Stimulated activated effector memory CD8-positive, alpha-beta T cell treated with anti-CD3 and anti-CD28 coated beads, Interleukin-12 subunit alpha, Interleukin-12 subunit beta, amount 100 ng/mL, for 72 hours (primary cell): Measurements from ENCODE around the gene TRPV6.
A peak's percentile ranks its signal among the peaks of the same experiment; 100 is the strongest.

Source experiments
- ATAC-seq: fragments of 150-1000 bp; cut with Tn5 transposase; 2 replicates; pipeline ENCODE4 v1.10.0; 2021
- DNase-seq, 2 donors: peaks; one replicate each; pipeline ENCODE4 v3.0.0; 2021 to 2022; ENCODE audit warnings: low spot score in 2 of 2
- H3K27ac Mint-ChIP-seq: one replicate; pipeline ENCODE4 v1.8.0; 2022; ENCODE audit warnings: mild to moderate bottlenecking, mixed read lengths
- H3K36me3 Mint-ChIP-seq: one replicate; pipeline ENCODE4 v1.8.0; 2022; ENCODE audit warnings: mild to moderate bottlenecking, mixed read lengths
- H3K4me1 Mint-ChIP-seq: one replicate; pipeline ENCODE4 v1.8.0; 2022; ENCODE audit warnings: mixed read lengths
- H3K4me3 Mint-ChIP-seq: one replicate; pipeline ENCODE4 v1.8.0; 2022; ENCODE audit warnings: mild to moderate bottlenecking, mixed read lengths
- H3K9me3 Mint-ChIP-seq: one replicate; pipeline ENCODE4 v1.8.0; 2022; ENCODE audit warnings: mixed read lengths

Gene TRPV6

DNA sequence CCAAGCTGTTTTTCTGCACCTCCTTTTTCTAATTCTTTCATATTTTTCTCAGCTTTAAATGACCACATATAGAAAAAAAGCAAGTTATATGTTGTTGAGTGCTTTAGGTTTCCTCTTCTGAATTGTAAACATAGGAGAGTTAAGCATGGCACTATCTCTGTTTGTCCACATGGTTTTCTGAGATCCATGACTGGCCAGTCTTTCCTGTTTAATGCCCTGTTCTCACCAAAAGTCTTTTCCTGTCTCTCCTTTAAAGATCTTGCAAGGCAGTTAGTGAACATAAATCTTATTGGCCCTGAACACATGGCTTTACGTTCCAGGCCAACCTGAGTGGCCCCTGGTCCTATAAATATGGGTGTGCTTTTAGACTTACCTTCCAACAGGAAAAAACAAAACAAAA is 28.6 kb upstream of the TRPV6 start:
- Mint-ChIP-seq H3K27ac (no peak overlapping the region), H3K9me3 (no peaks in the 10 kb centered on the region), H3K4me3 (no peak overlapping the region), H3K36me3 (no peaks in the 10 kb centered on the region), H3K4me1 (no peaks in the 10 kb centered on the region)
- ATAC-seq (no peak), DNase-seq (no peak)

DNA sequence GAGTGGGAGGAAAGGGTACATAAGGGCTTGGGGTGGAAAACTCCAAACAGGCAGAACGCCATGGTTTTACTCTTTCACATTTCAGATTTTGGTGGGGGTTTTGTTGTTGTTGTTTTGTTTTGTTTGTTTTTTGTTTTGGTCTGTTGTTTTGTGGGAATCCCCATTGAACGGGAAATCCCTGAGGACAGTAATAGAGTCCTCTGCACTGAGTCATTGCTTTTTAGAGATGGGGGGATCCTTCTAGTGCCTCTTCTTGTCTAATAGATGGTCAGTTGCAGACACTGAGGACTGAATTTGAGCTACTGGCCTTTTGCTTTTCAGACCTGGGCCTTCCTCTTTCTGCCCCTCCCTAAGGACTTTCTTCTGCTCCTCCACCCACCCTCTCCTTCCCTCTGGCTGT is 28.0 kb upstream of the TRPV6 start:
- H3K9me3 Mint-ChIP-seq = no peaks in the 10 kb centered on the region
- ATAC-seq (no peak), DNase-seq (no peak)
- H3K27ac Mint-ChIP-seq = no peak overlapping the region
- H3K4me1 Mint-ChIP-seq = no peaks in the 10 kb centered on the region
- H3K36me3 Mint-ChIP-seq = no peaks in the 10 kb centered on the region
- H3K4me3 Mint-ChIP-seq = no peak overlapping the region

DNA sequence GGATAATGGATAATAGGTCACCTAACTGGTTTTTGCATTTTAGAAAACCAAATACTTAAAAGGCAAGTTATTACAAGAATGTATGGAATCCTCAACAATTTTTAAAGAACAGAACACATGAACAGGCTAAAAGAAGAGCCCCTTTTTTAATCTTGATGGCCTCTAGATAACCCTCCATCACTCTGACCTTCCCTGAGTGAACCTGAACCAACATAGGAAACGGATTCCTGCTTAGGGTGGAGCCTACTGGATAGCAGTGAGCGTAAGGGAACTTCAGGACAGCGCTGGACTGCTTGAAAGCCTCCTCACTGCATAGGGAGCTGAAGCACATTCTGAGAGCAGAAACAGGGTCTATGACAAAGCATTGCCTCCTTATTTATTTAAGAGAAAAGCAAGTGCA is 27.5 kb upstream of the TRPV6 start:
- Mint-ChIP-seq H3K4me3 (no peak overlapping the region), H3K36me3 (no peaks in the 10 kb centered on the region), H3K9me3 (no peaks in the 10 kb centered on the region), H3K4me1 (no peaks in the 10 kb centered on the region), H3K27ac (no peak overlapping the region)
- ATAC-seq (no peak), DNase-seq (no peak)

GRCh38 chr7:142910481-142910880 is 24.9 kb upstream of the TRPV6 start:
- DNase-seq (no peak), ATAC-seq (no peak)
- no peaks in the 10 kb centered on the region for H3K9me3 Mint-ChIP-seq
- H3K4me1 Mint-ChIP-seq = no peaks in the 10 kb centered on the region
- no peak overlapping the region for H3K4me3 Mint-ChIP-seq
- H3K27ac Mint-ChIP-seq = no peak overlapping the region
- H3K36me3 Mint-ChIP-seq = no peaks in the 10 kb centered on the region

DNA sequence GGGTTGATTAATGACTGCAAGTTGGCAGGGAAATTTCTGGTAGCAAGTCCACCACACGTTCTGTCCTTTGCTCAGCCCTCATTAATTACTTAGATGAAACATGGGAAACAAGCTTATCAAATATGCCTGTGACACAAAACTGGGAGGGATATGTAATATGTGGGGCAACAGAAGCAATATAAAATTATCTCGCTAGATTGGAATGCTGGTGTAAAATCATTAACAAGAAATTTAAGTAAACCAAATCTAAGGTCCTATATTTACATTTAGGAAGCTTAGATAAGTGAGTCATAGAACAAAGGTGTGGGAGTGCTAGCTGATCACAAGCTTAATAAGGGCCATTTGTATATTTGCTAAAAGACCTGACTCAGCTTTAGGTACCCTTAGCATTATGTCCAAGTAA is 24.5 kb upstream of the TRPV6 start:
- H3K4me3 Mint-ChIP-seq = no peak overlapping the region
- no peaks in the 10 kb centered on the region for H3K4me1 Mint-ChIP-seq
- no peaks in the 10 kb centered on the region for H3K9me3 Mint-ChIP-seq
- no peak for ATAC-seq
- no peak overlapping the region for H3K27ac Mint-ChIP-seq
- no peak for DNase-seq
- H3K36me3 Mint-ChIP-seq = no peaks in the 10 kb centered on the region

- no peak for DNase-seq
- Mint-ChIP-seq H3K36me3 (no peaks in the 10 kb centered on the region), H3K27ac (no peak overlapping the region), H3K4me1 (no peaks in the 10 kb centered on the region), H3K4me3 (no peak overlapping the region), H3K9me3 (no peaks in the 10 kb centered on the region)
- ATAC-seq = peak; percentile 43
Observed at GRCh38 chr7:142908921-142909890, 23.7 kb upstream of the TRPV6 start.

DNA sequence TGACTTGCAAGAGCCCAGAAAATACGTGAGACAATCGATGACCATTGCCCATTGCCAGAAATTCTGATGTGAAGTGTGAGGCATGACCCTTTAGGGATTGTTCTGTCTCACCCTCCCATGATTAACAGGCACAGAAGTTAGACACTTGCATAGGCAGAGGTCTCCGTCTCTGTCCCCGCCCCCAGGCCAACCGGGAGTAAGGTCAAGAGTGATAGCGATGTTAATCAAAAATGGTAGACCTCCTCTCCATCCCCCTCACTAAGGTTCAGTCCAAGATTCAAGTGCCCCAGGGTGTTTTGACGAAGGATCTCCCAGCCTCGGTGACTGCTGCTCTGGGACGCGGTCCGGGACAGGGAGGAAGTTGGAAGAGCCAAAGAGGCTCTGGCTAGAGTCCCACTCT is 22.7 kb upstream of the TRPV6 start:
- Mint-ChIP-seq H3K36me3 (no peaks in the 10 kb centered on the region), H3K27ac (no peak overlapping the region), H3K4me3 (no peak overlapping the region), H3K9me3 (no peaks in the 10 kb centered on the region), H3K4me1 (no peaks in the 10 kb centered on the region)
- ATAC-seq = no peak
- DNase-seq = no peak

DNA sequence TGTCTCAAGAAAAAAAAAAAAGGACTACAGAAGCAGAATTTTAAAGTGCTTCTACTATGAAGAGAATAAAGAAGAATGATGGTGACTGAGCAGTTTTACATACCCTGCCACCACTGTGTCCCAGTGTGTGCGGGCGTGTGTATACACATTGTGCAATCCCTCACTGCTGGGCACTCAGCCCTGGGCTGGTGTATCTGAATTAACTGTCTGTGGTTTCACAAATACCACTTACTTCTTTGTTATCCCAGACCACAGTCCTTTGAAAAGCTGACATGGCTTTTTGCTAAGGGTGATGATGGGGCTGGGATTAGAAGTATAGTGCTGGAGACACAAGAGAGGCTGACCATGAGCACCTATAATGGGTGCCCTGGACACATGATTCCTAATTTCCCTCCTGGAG is 21.1 kb upstream of the TRPV6 start:
- DNase-seq (no peak), ATAC-seq (no peak)
- Mint-ChIP-seq H3K4me1 (no peaks in the 10 kb centered on the region), H3K9me3 (no peaks in the 10 kb centered on the region), H3K36me3 (no peaks in the 10 kb centered on the region), H3K27ac (no peak overlapping the region), H3K4me3 (no peak overlapping the region)

DNA sequence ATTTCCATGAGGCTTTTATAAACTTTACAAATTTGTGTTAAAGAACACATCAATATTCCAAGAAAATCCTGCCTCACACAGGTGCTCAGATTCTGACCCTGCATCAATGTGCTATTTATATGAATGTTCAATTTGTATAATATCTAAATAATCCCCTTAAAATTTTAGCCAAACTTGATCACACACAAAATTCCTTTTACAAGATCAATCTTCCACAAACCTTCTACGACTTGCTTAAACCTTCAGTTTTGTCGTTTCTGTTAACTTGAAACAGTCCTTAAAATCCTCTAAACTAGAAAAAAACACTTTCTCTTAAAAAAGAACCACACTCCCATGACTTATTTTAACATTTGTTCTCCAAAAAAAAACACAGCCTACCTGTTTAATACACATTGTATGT is 20.2 kb upstream of the TRPV6 start:
- no peaks in the 10 kb centered on the region for H3K36me3 Mint-ChIP-seq
- no peaks in the 10 kb centered on the region for H3K9me3 Mint-ChIP-seq
- DNase-seq = no peak
- no peaks in the 10 kb centered on the region for H3K4me1 Mint-ChIP-seq
- no peak overlapping the region for H3K4me3 Mint-ChIP-seq
- ATAC-seq = no peak
- H3K27ac Mint-ChIP-seq = no peak overlapping the region

DNA sequence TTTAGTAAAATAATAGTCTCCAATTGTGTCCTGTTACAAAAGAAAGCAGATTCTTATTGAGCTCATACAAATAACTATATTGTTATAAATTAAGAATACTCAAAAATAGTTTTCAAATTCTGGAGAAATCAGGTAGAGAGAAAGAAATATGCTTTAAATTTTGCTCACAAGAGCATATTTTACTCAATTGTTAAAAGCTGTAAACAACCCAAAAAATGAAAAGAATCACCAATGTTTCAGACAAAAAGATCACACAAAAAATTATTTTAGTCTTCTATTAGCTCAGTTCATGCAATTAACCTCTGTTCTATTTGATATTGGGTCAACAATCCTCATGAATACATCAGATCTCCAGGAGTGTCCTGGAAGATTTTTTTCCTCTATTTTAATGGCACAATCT is 18.6 kb upstream of the TRPV6 start:
- Mint-ChIP-seq H3K4me3 (no peak overlapping the region), H3K9me3 (no peaks in the 10 kb centered on the region), H3K36me3 (no peaks in the 10 kb centered on the region), H3K4me1 (no peaks in the 10 kb centered on the region), H3K27ac (no peak overlapping the region)
- ATAC-seq (no peak), DNase-seq (no peak)

- DNase-seq (no peak), ATAC-seq (no peak)
- Mint-ChIP-seq H3K27ac (no peak overlapping the region), H3K36me3 (no peaks in the 10 kb centered on the region), H3K4me1 (no peaks in the 10 kb centered on the region), H3K4me3 (no peak overlapping the region), H3K9me3 (no peaks in the 10 kb centered on the region)
Observed at GRCh38 chr7:142901426-142902259, 16.1 kb upstream of the TRPV6 start.

DNA sequence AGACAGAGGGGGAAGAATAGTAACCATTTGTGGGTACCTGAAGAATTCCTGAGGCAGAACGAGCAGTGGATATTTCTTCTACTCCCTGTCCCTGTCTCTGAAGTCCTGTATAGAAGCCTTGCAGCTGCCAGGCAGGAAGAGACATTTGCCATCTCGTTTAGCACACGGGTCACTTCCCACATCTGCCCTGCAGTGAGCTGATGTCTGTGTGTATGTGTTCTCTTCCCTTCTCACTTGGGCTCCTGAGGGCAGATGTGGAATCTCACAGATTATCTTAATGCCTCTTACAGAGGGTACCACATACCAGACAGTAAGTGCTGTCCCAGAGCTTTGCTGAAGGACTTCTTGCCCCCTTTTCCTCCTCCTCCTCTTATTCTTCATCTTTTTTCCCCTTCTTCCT is 14.1 kb upstream of the TRPV6 start:
- H3K27ac Mint-ChIP-seq = no peak overlapping the region
- DNase-seq (no peak), ATAC-seq (no peak)
- H3K4me1 Mint-ChIP-seq = no peaks in the 10 kb centered on the region
- H3K36me3 Mint-ChIP-seq = no peaks in the 10 kb centered on the region
- no peak overlapping the region for H3K4me3 Mint-ChIP-seq
- H3K9me3 Mint-ChIP-seq = no peaks in the 10 kb centered on the region

GRCh38 chr7:142898377-142899170 is 13.0 kb upstream of the TRPV6 start:
- Mint-ChIP-seq H3K27ac (no peak overlapping the region), H3K4me3 (no peak overlapping the region), H3K4me1 (no peaks in the 10 kb centered on the region), H3K36me3 (no peaks in the 10 kb centered on the region), H3K9me3 (no peaks in the 10 kb centered on the region)
- DNase-seq (no peak), ATAC-seq (no peak)

- no peak overlapping the region for H3K27ac Mint-ChIP-seq
- no peaks in the 10 kb centered on the region for H3K9me3 Mint-ChIP-seq
- no peak overlapping the region for H3K4me3 Mint-ChIP-seq
- ATAC-seq (no peak), DNase-seq (no peak)
- no peaks in the 10 kb centered on the region for H3K4me1 Mint-ChIP-seq
- no peaks in the 10 kb centered on the region for H3K36me3 Mint-ChIP-seq
Observed at GRCh38 chr7:142897691-142898090, 12.1 kb upstream of the TRPV6 start.

DNA sequence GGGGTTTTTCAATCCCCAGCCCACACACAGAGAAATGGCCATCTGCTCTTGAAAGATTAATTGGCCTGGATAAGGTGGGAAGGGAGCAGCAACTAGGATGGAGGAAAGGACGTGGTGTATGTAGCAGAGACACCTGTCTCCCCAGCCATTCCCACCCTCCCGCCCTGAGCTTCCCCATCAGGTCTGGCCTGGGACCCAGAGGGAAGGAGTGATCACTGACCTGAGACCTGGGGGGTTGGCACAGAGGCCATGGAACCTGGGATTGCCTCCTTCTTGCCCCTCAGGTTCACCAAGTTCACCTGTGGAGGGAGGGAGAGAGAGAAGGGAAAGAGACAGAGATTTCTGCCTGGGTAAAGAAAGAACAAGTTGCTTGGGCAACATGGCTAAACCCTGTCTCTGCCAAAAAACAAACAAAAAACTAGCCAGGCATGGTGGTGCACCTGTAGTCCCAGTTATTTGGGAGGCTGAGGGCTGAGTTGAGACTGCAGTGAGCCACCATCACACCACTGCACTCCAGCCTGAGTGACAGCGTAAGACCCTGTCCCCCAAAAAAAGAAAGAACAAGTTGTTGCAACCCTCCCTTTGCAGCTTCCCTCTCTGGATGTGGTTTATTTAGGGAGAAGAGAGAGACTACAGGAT is 11.3 kb upstream of the TRPV6 start:
- DNase-seq = no peak
- H3K36me3 Mint-ChIP-seq = no peaks in the 10 kb centered on the region
- no peak overlapping the region for H3K4me3 Mint-ChIP-seq
- H3K27ac Mint-ChIP-seq = no peak overlapping the region
- no peaks in the 10 kb centered on the region for H3K9me3 Mint-ChIP-seq
- no peak for ATAC-seq
- no peaks in the 10 kb centered on the region for H3K4me1 Mint-ChIP-seq
